Measurements from ENCODE around the gene PPEF1. TPM values are rescaled to one million over a fixed set of nuclear protein-coding genes. Genes with fewer than 3 reads are reported as not detected.

Gene PPEF1
- total and polyA plus RNA-seq, 9 of the 15 experiments (the other 6 are each of a cell fraction or from before 2014, with no cell fraction given), result not detected

GRCh38 chrX:18709833-18710232, 2.4 kb downstream of the PPEF1 start:
- no peaks in the 10 kb centered on the region for H3K9me1 ChIP-seq (ENCODE audit: control insufficient read depth, insufficient read depth, low read length)
- no peaks in the 10 kb centered on the region for H3K79me2 ChIP-seq (ENCODE audit: control insufficient read depth, insufficient read depth, low read length)
- ChIA-PET CTCF (ENCODE audit: low intra/inter-chr PET ratio) (no interaction called here), POLR2A (no interaction called here)
- no peak for ATAC-seq
- intact Hi-C loops (cut with micrococcal nuclease) (no loop called here), in situ Hi-C loops (cut with MboI) (no loop called here)
- no peak for DNase-seq (ENCODE audit: extremely low read depth in 1 of 4, low spot score in 3 of 4)
- no peaks in the 10 kb centered on the region for H3K36me3 ChIP-seq (ENCODE audit: control insufficient read depth, insufficient read depth, low read length)
- H3K4me2 ChIP-seq (ENCODE audit: insufficient read depth, low read length), result no peak overlapping the region
- H3K27me3 ChIP-seq (ENCODE audit: control insufficient read depth in 2 of 2, insufficient read depth in 2 of 2, low read length in 2 of 2), result 0 out of 5 replicates have a peak, but pooled peaks cover 0 to 1% of the 10 kb centered on the region in 2 experiments
- no peak for TF ChIP-seq BRCA1 (IDR thresholded peaks at IDR 0.05)
- TF ChIP-seq BRCA1 (CRISPR knock-in tag; IDR thresholded peaks at IDR 0.05), result no peak
- TF ChIP-seq, protein P1, sequence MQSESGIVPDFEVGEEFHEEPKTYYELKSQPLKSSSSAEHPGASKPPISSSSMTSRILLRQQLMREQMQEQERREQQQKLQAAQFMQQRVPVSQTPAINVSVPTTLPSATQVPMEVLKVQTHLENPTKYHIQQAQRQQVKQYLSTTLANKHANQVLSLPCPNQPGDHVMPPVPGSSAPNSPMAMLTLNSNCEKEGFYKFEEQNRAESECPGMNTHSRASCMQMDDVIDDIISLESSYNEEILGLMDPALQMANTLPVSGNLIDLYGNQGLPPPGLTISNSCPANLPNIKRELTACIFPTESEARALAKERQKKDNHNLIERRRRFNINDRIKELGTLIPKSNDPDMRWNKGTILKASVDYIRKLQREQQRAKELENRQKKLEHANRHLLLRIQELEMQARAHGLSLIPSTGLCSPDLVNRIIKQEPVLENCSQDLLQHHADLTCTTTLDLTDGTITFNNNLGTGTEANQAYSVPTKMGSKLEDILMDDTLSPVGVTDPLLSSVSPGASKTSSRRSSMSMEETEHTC (IDR thresholded peaks at IDR 0.05), result no peak
- no peak for TF ChIP-seq HNRNPK (IDR thresholded peaks at IDR 0.05; ENCODE audit: low read depth, low read length, poor library complexity, severe bottlenecking)
- H3K4me3 ChIP-seq, result no peak overlapping the region
- no peaks in the 10 kb centered on the region for H4K20me1 ChIP-seq (replicated peaks; ENCODE audit: control insufficient read depth, insufficient read depth, low read length)
- FAIRE-seq, result no peak
- 2% methylated on average over 3 of the region's 3 CpGs for WGBS (ENCODE audit: insufficient coverage, low coverage, missing lambda C conversion rate)
- no TSS peak for BruUV-seq (replicated peaks)
- H3K27ac ChIP-seq (ENCODE audit: extremely low read depth, low read depth, low read length), result no peak overlapping the region
- no peaks in the 10 kb centered on the region for H3K4me1 ChIP-seq (replicated peaks in 1 of 2; ENCODE audit: control insufficient read depth in 2 of 2, insufficient read depth in 2 of 2, low read length in 2 of 2)
- no peak overlapping the region for H3K9ac ChIP-seq (ENCODE audit: insufficient read depth in 1 of 2, low read depth in 2 of 2, low read length in 2 of 2)
- no peak overlapping the region for H2AFZ ChIP-seq (ENCODE audit: low read depth, low read length)
- H3K9me3 ChIP-seq (replicated peaks; ENCODE audit: control insufficient read depth, insufficient read depth, low read depth, low read length), result no peaks in the 10 kb centered on the region

DNA sequence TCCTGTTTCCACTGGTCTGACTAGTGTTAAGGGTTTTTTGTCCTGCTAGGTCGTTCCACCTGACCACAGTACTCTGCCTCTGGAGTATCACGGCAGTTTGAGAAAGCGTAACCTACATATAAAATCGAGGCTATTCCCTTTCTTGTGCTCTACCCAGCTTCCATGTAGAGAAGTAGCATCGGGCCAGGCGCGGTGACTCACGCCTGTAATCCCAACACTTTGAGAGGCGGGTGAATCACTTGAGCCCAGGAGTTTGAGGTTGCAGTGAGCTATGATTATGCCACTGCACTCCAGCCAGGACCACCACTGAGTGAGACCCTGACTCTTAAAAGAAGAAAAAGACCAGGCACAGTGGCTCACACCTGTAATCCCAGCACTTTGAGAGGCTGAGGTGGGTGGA, 7.5 kb downstream of the PPEF1 start:
- H3K27me3 ChIP-seq (ENCODE audit: control insufficient read depth in 2 of 2, insufficient read depth in 2 of 2, low read length in 2 of 2), result 0 out of 5 replicates have a peak, but pooled peaks cover 0 to 4% of the 10 kb centered on the region in 2 experiments
- BruUV-seq (replicated peaks), result no TSS peak
- no peaks in the 10 kb centered on the region for H3K36me3 ChIP-seq (ENCODE audit: control insufficient read depth, insufficient read depth, low read length)
- no peaks in the 10 kb centered on the region for H3K9me1 ChIP-seq (ENCODE audit: control insufficient read depth, insufficient read depth, low read length)
- no peaks in the 10 kb centered on the region for H4K20me1 ChIP-seq (replicated peaks; ENCODE audit: control insufficient read depth, insufficient read depth, low read length)
- H3K4me2 ChIP-seq (ENCODE audit: insufficient read depth, low read length), result no peak overlapping the region
- ChIA-PET CTCF (ENCODE audit: low intra/inter-chr PET ratio) (no interaction called here), POLR2A (no interaction called here)
- no peak overlapping the region for H3K4me3 ChIP-seq
- FAIRE-seq, result no peak
- intact Hi-C loops (cut with micrococcal nuclease), result no loop called here
- no peaks in the 10 kb centered on the region for H3K9me3 ChIP-seq (replicated peaks; ENCODE audit: control insufficient read depth, insufficient read depth, low read depth, low read length)
- no peaks in the 10 kb centered on the region for H3K4me1 ChIP-seq (replicated peaks in 1 of 2; ENCODE audit: control insufficient read depth in 2 of 2, insufficient read depth in 2 of 2, low read length in 2 of 2)
- ATAC-seq, result no peak
- in situ Hi-C loops (cut with MboI), result no loop called here
- no peak overlapping the region for H3K27ac ChIP-seq (ENCODE audit: extremely low read depth, low read depth, low read length)
- DNase-seq (ENCODE audit: extremely low read depth in 1 of 4, low spot score in 3 of 4), result no peak
- no peak overlapping the region for H2AFZ ChIP-seq (ENCODE audit: low read depth, low read length)
- WGBS (ENCODE audit: insufficient coverage, low coverage, missing lambda C conversion rate), result 0% methylated on average over 4 of the region's 9 CpGs
- no peak overlapping the region for H3K9ac ChIP-seq (ENCODE audit: insufficient read depth in 1 of 2, low read depth in 2 of 2, low read length in 2 of 2)
- no peaks in the 10 kb centered on the region for H3K79me2 ChIP-seq (ENCODE audit: control insufficient read depth, insufficient read depth, low read length)
- no peak for TF ChIP-seq POLR2H (tag; IDR thresholded peaks at IDR 0.05; ENCODE audit: low read depth)
- TF ChIP-seq, protein P2, sequence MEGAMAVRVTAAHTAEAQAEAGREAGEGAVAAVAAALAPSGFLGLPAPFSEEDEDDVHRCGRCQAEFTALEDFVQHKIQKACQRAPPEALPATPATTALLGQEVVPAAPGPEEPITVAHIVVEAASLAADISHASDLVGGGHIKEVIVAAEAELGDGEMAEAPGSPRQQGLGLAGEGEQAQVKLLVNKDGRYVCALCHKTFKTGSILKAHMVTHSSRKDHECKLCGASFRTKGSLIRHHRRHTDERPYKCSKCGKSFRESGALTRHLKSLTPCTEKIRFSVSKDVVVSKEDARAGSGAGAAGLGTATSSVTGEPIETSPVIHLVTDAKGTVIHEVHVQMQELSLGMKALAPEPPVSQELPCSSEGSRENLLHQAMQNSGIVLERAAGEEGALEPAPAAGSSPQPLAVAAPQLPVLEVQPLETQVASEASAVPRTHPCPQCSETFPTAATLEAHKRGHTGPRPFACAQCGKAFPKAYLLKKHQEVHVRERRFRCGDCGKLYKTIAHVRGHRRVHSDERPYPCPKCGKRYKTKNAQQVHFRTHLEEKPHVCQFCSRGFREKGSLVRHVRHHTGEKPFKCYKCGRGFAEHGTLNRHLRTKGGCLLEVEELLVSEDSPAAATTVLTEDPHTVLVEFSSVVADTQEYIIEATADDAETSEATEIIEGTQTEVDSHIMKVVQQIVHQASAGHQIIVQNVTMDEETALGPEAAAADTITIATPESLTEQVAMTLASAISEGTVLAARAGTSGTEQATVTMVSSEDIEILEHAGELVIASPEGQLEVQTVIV (CRISPR knock-in tag; IDR thresholded peaks at IDR 0.05; ENCODE audit: borderline replicate concordance), result no peak
- TF ChIP-seq XRCC4 (IDR thresholded peaks at IDR 0.05; ENCODE audit: extremely low read depth, insufficient read depth, insufficient read length), result no peak
- TF ChIP-seq THRAP3 (IDR thresholded peaks at IDR 0.05; ENCODE audit: borderline replicate concordance), result no peak
- no peak for TF ChIP-seq ZKSCAN8 (CRISPR knock-in tag; IDR thresholded peaks at IDR 0.05)
- no peak for TF ChIP-seq HCFC1 (IDR thresholded peaks at IDR 0.05; ENCODE audit: low read depth, low read length)
- TF ChIP-seq TCF15 (CRISPR knock-in tag; IDR thresholded peaks at IDR 0.05), result no peak
- no peak for TF ChIP-seq SNIP1 (IDR thresholded peaks at IDR 0.05; ENCODE audit: low read depth)
- TF ChIP-seq EZH2 (IDR thresholded peaks at IDR 0.05; ENCODE audit: borderline replicate concordance, low read depth, low read length), result no peak
- TF ChIP-seq ZNF165 (CRISPR knock-in tag; IDR thresholded peaks at IDR 0.05; ENCODE audit: borderline replicate concordance), result no peak
